Chondrocyte (in vitro differentiated cells): ENCODE measurements around the gene RNF38. TPM values are rescaled to one million over a fixed set of nuclear protein-coding genes. Genes with fewer than 3 reads are reported as not detected.
A peak's percentile ranks its signal among the peaks of the same experiment; 100 is the strongest.
"Not testable (repeated sequence)": the region's sequence is repeated elsewhere in the genome, so short reads cannot be mapped to it uniquely, and the experiment has no call there.

Source experiments
- DNase-seq: peaks from one replicate; pipeline ENCODE4 v3.0.0; 2021; ENCODE audit warnings: mixed read lengths, low spot score
- H3K27ac Mint-ChIP-seq: one replicate; pipeline ENCODE4 v1.8.0; 2021; ENCODE audit warnings: mild to moderate bottlenecking, moderate library complexity, mixed read lengths; ENCODE audit not compliant: unreplicated experiment
- H3K27me3 Mint-ChIP-seq: 2 replicates; pipeline ENCODE4 v1.8.0; 2021; ENCODE audit warnings: low read depth, mixed read lengths
- H3K36me3 Mint-ChIP-seq: 2 replicates; pipeline ENCODE4 v1.8.0; 2021; ENCODE audit warnings: low read depth, mixed read lengths
- H3K4me1 Mint-ChIP-seq: 2 replicates; pipeline ENCODE4 v1.8.0; 2021; ENCODE audit warnings: low read depth, mild to moderate bottlenecking, mixed read lengths
- H3K4me3 Mint-ChIP-seq: one replicate; pipeline ENCODE4 v1.8.0; 2021; ENCODE audit warnings: mild to moderate bottlenecking, moderate library complexity, mixed read lengths; ENCODE audit not compliant: unreplicated experiment
- H3K9me3 Mint-ChIP-seq: 2 replicates; pipeline ENCODE4 v1.8.0; 2021; ENCODE audit warnings: low read depth, mixed read lengths
- CTCF ChIP-seq: fragments of 200-600 bp; sonication (generic); IDR thresholded peaks from 2 replicates; pipeline ENCODE4 v1.5.0; 2021; ENCODE audit warnings: antibody characterized with exemption, mild to moderate bottlenecking, moderate library complexity
- total RNA-seq: library from RNA; stranded (reverse); gene quantifications from 3 replicates; pipeline ENCODE4 v1.2.1, GENCODE V29; 2021

The RNF38 gene
- total RNA-seq, 1 donor from 2014 or later = 22.6 TPM

- no peak for TF ChIP-seq CTCF
- DNase-seq = peak; percentile 90
- Mint-ChIP-seq H3K27me3 (no peaks in the 10 kb centered on the region), H3K36me3 (peaks cover 1% of the 10 kb centered on the region), H3K4me1 (peaks cover 36% of the 10 kb centered on the region), H3K27ac (peak overlapping the region; percentile 98), H3K4me3 (peak overlapping the region; percentile 96), H3K9me3 (no peaks in the 10 kb centered on the region)
Observed at GRCh38 chr9:36400332-36401163, 479 bp upstream of the RNF38 start.

GRCh38 chr9:36398745-36399144, 1.3 kb downstream of the RNF38 start:
- H3K4me1 Mint-ChIP-seq = peaks cover 46% of the 10 kb centered on the region
- DNase-seq = no peak
- H3K4me3 Mint-ChIP-seq = peak overlapping the region; percentile 44
- H3K27me3 Mint-ChIP-seq = no peaks in the 10 kb centered on the region
- H3K36me3 Mint-ChIP-seq = peaks cover 1% of the 10 kb centered on the region
- TF ChIP-seq CTCF = no peak
- H3K9me3 Mint-ChIP-seq = no peaks in the 10 kb centered on the region
- H3K27ac Mint-ChIP-seq = peak overlapping the region; percentile 57

- Mint-ChIP-seq H3K36me3 (peaks cover 1% of the 10 kb centered on the region), H3K4me3 (no peak overlapping the region), H3K9me3 (no peaks in the 10 kb centered on the region), H3K4me1 (peaks cover 57% of the 10 kb centered on the region), H3K27ac (peak overlapping the region; percentile 51), H3K27me3 (no peaks in the 10 kb centered on the region)
- TF ChIP-seq CTCF = no peak
- DNase-seq = no peak
Observed at GRCh38 chr9:36396985-36397384, 3.1 kb downstream of the RNF38 start.

DNA sequence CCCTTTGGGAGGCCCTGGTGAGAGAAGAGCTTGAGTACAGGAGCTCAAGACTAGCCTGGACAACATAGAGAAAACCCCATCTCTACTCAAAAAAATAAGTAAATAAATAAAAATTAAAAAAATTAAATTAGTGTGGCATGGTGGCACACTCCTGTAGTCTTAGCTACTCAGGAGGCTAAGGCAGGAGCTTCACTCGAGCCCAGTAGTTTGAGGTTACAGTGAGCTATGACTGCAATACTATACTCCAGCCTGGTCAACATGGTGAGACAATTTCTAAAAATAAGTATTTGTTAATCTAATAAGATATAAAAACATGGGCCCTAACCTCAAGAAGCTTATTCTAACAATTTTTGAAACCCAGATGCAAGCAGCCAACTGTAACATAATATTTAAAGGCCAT, 7.6 kb downstream of the RNF38 start:
- peaks cover 62% of the 10 kb centered on the region for H3K4me1 Mint-ChIP-seq
- no peaks in the 10 kb centered on the region for H3K9me3 Mint-ChIP-seq
- peaks cover 9% of the 10 kb centered on the region for H3K36me3 Mint-ChIP-seq
- H3K27ac Mint-ChIP-seq = peak overlapping the region; percentile 79
- H3K27me3 Mint-ChIP-seq = no peaks in the 10 kb centered on the region
- TF ChIP-seq CTCF = no peak
- no peak overlapping the region for H3K4me3 Mint-ChIP-seq
- no peak for DNase-seq

DNA sequence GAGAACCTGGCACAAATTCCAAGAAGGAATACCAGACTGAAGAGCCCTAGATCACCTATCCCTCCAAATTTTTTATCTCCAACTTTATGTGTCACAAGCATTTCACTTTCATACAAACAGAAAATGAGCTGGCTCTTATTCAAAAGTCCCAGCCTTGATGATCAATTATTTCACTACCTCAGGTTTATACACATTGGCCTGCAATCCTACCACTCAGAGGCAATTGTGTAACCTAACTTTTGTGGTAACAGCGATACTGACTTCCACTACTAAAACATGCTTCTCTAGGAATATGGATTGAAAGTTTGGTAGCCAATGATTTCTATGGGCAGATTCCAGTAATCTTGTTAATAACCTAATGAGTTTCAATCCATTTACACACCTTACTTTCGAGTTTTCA, 10.5 kb downstream of the RNF38 start:
- Mint-ChIP-seq H3K36me3 (peaks cover 8% of the 10 kb centered on the region), H3K9me3 (no peaks in the 10 kb centered on the region), H3K4me3 (no peak overlapping the region), H3K27me3 (no peaks in the 10 kb centered on the region), H3K4me1 (peaks cover 44% of the 10 kb centered on the region), H3K27ac (no peak overlapping the region)
- no peak for DNase-seq
- no peak for TF ChIP-seq CTCF

DNA sequence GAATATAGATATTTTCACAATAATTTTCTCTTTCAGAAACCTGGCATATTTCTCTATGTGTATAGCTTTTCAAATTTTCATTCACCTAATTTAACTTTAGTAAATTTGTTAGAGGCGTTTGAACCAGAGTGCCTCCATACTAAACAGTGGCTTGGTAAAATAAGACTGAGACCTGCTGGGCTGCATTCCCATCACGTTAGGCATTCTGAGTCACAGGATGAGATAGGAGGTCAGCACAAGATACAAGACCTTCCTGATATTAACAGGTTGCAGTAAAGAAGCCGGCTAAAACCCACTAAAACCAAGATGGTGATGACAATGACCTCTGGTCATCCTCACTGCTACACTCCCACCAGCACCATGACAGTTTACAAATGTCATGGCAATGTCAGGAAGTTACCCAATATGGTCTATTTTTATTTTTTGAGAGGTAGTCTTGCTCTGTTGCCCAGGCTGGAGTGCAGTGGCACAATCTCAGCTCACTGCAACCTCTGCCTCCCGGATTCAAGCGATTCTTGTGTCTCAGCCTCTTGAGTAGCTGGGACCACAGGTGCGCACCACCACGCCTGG, 13.6 kb downstream of the RNF38 start:
- H3K4me1 Mint-ChIP-seq = peaks cover 51% of the 10 kb centered on the region
- not testable (repeated sequence) for H3K27me3 Mint-ChIP-seq, H3K27ac Mint-ChIP-seq, DNase-seq, H3K9me3 Mint-ChIP-seq, H3K4me3 Mint-ChIP-seq, H3K36me3 Mint-ChIP-seq
